Adrenal gland (tissue), 5 donors: Measurements from ENCODE around the gene ASTN2.

Source experiments
- CTCF ChIP-seq, 6 experiments: fragments of 450-650 bp in 4 of 6; fragments of 200-600 bp in 2 of 6; sonication (generic) in 1 of 6; IDR thresholded peaks; 1 replicate in 5 of 6; 2 replicates in 1 of 6; pipeline versions ENCODE4 v1.5.1 to v1.8.0; 2016 to 2021; ENCODE audit warnings: antibody characterized with exemption in 6 of 6, mild to moderate bottlenecking in 2 of 6, moderate library complexity in 1 of 6
- POLR2A ChIP-seq, 2 donors: fragments of 450-650 bp; IDR thresholded peaks; one replicate each; pipeline ENCODE4 v1.6.1; 2017; ENCODE audit warnings: antibody characterized with exemption in 2 of 2, mild to moderate bottlenecking in 2 of 2, moderate library complexity in 1 of 2
- donor health status: DM: no; HTN: no; CAD: no.

- TF ChIP-seq CTCF (IDR thresholded peaks at IDR 0.05) (no peak), POLR2A (IDR thresholded peaks at IDR 0.05) (no peak)
These were observed 20.2 kb downstream of the ASTN2 start for GRCh38 chr9:117394655-117395054.
